HG02642 (cell line): Measurements from ENCODE around the gene CEP41.
"Not testable (repeated sequence)": the region's sequence is repeated elsewhere in the genome, so short reads cannot be mapped to it uniquely, and the experiment has no call there.

Experiments
- ATAC-seq: cut with Tn5 transposase; IDR thresholded peaks from one replicate; pipeline ENCODE4 v1.9.1; 2021; ENCODE audit warnings: mild to moderate bottlenecking; ENCODE audit not compliant: unreplicated experiment, poor library complexity

CEP41 gene

GRCh38 chr7:130463553-130464434 is 23.0 kb upstream of the CEP41 start:
- no peak for ATAC-seq

- ATAC-seq = no peak
Observed at GRCh38 chr7:130461272-130461671, 20.5 kb upstream of the CEP41 start.

- no peak for ATAC-seq
Observed at GRCh38 chr7:130458257-130458656, 17.4 kb upstream of the CEP41 start.

- ATAC-seq = no peak
Observed at GRCh38 chr7:130454959-130455358, 14.1 kb upstream of the CEP41 start.

GRCh38 chr7:130452951-130453350 is 12.1 kb upstream of the CEP41 start:
- no peak for ATAC-seq

- ATAC-seq = not testable (repeated sequence)
Observed at GRCh38 chr7:130451344-130451743, 10.5 kb upstream of the CEP41 start.

- no peak for ATAC-seq
Observed at GRCh38 chr7:130446259-130446658, 5.4 kb upstream of the CEP41 start.

GRCh38 chr7:130444751-130445407 is 4.1 kb upstream of the CEP41 start:
- no peak for ATAC-seq

GRCh38 chr7:130444234-130444633 is 3.4 kb upstream of the CEP41 start:
- ATAC-seq = no peak

- ATAC-seq = no peak
Observed at GRCh38 chr7:130442601-130443000, 1.8 kb upstream of the CEP41 start.

GRCh38 chr7:130441408-130441869 is 623 bp upstream of the CEP41 start:
- no peak for ATAC-seq

- no peak for ATAC-seq
Observed at GRCh38 chr7:130436253-130436652, 4.6 kb downstream of the CEP41 start.

GRCh38 chr7:130435311-130435854 is 5.4 kb downstream of the CEP41 start:
- ATAC-seq = no peak

GRCh38 chr7:130433301-130433700 is 7.5 kb downstream of the CEP41 start:
- ATAC-seq = no peak

GRCh38 chr7:130432886-130433285 is 7.9 kb downstream of the CEP41 start:
- no peak for ATAC-seq

GRCh38 chr7:130430841-130431666 is 9.8 kb downstream of the CEP41 start:
- ATAC-seq = no peak

- ATAC-seq = no peak
Observed at GRCh38 chr7:130430115-130430514, 10.7 kb downstream of the CEP41 start.

GRCh38 chr7:130429019-130429418 is 11.8 kb downstream of the CEP41 start:
- no peak for ATAC-seq

GRCh38 chr7:130426564-130426963 is 14.3 kb downstream of the CEP41 start:
- no peak for ATAC-seq

- no peak for ATAC-seq
Observed at GRCh38 chr7:130425796-130426195, 15.0 kb downstream of the CEP41 start.
